Testis (tissue), 3 donors: ENCODE measurements around the gene GTF3C2. TPM values are rescaled to one million over a fixed set of nuclear protein-coding genes. Genes with fewer than 3 reads are reported as not detected.
A peak's percentile ranks its signal among the peaks of the same experiment; 100 is the strongest.

Experiments
- DNase-seq: peaks from one replicate; pipeline ENCODE4 v3.0.0-alpha.2; 2019
- H3K27ac ChIP-seq, 2 donors: fragments of 200-600 bp; sonication (generic); one replicate each; pipeline ENCODE4 v1.5.1; 2019
- H3K27me3 ChIP-seq: fragments of 200-600 bp; sonication (generic); one replicate; pipeline ENCODE4 v1.5.1; 2019
- H3K36me3 ChIP-seq: fragments of 200-600 bp; sonication (generic); one replicate; pipeline ENCODE4 v1.5.1; 2017; ENCODE audit warnings: low read depth; ENCODE audit errors: missing control alignments
- H3K4me1 ChIP-seq: fragments of 200-600 bp; sonication (generic); one replicate; pipeline ENCODE4 v1.5.1; 2019
- H3K4me3 ChIP-seq, 2 donors: fragments of 200-600 bp; sonication (generic); one replicate each; pipeline ENCODE4 v1.5.1; 2017 to 2019
- H3K9me3 ChIP-seq: fragments of 200-600 bp; sonication (generic); one replicate; pipeline ENCODE4 v1.5.1; 2017
- POLR2A ChIP-seq: fragments of 450-650 bp; IDR thresholded peaks from one replicate; pipeline ENCODE4 v1.6.1; 2017; ENCODE audit warnings: antibody characterized with exemption, mild to moderate bottlenecking, moderate library complexity
- WGBS, 2 donors: methylation state at CpG; one replicate each; pipeline ENCODE4 v1.1.5; 2018; 5-methylcytosine and 5-hydroxymethylcytosine counted together
- intact Hi-C: fragments of 100-400 bp; cut with DNase I; formaldehyde crosslinking; loops from one replicate; pipeline ENCODE4 v1.15.1; 2023; ENCODE audit warnings: low total_unique reads
- polyA plus RNA-seq: library from polyadenylated mRNA; stranded (reverse); fragments of 350-450 nt; fragmentation: Illumina TruSeq; extraction: RNeasy Lipid Tissue Mini Kit (QIAGEN cat#74804); gene quantifications from one replicate; pipeline ENCODE4 v1.2.3, GENCODE V29; 2014; ENCODE audit warnings: low read depth, low replicate concordance; ENCODE audit not compliant: insufficient read depth
- total RNA-seq, 2 donors: library from RNA; depleted of rRNA; stranded (reverse); fragments of >200 nt; gene quantifications; one replicate each; pipeline ENCODE4 v1.2.3, GENCODE V29; 2016
- TF ChIP-seq, protein P1 (sequence below), 3 experiments: fragments of 450-650 bp in 2 of 3; fragments of 200-600 bp in 1 of 3; sonication (generic) in 1 of 3; IDR thresholded peaks; one replicate each; pipeline ENCODE4 v1.5.1; 2016 to 2019; ENCODE audit warnings: antibody characterized with exemption in 3 of 3, mild to moderate bottlenecking in 2 of 3, moderate library complexity in 1 of 3

The GTF3C2 gene
- total and polyA plus RNA-seq, 3 donors from 2014 or later = 55.1 to 91.3 (median 72.6) TPM

DNA sequence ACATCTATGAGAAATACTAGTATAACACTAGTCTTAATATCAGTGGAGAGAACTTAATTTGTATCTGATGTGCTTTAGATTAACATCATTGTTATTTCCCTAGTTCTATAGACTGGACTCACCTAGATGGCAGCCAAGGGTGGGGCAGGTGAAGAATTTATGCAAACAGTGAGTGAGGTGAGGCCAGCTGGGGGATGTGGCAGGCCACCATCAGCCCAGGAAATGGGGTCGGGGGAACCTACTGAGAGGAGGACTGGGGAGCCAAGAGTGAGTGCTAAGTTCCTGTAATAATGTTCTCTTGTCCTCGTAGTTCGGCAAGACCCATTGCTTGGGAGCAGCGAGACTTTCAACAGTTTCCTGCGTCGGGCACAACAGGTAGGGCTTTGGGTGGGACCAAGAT is 16.4 kb upstream of the GTF3C2 start:
- WGBS, 2 donors = 84 to 94% methylated on average over 6 of the region's 6 CpGs
- no peak overlapping the region for H3K27ac ChIP-seq
- intact Hi-C loops = no loop called here

GRCh38 chr2:27370816-27371620 is 14.5 kb upstream of the GTF3C2 start:
- Histone ChIP-seq H3K36me3 (no peaks in the 10 kb centered on the region), H3K4me1 (peaks cover 23% of the 10 kb centered on the region), H3K27ac (peak overlapping the region; percentile 71 to 92), H3K4me3 (peak overlapping the region; percentile 86 to 87), H3K27me3 (no peaks in the 10 kb centered on the region), H3K9me3 (no peaks in the 10 kb centered on the region)
- 1 to 3% methylated on average over 8 to 46 of the region's 46 CpGs for WGBS, 2 donors
- intact Hi-C loops = no loop called here
- DNase-seq = peak; percentile 46
- no peak for TF ChIP-seq POLR2A
- TF ChIP-seq, protein P1, sequence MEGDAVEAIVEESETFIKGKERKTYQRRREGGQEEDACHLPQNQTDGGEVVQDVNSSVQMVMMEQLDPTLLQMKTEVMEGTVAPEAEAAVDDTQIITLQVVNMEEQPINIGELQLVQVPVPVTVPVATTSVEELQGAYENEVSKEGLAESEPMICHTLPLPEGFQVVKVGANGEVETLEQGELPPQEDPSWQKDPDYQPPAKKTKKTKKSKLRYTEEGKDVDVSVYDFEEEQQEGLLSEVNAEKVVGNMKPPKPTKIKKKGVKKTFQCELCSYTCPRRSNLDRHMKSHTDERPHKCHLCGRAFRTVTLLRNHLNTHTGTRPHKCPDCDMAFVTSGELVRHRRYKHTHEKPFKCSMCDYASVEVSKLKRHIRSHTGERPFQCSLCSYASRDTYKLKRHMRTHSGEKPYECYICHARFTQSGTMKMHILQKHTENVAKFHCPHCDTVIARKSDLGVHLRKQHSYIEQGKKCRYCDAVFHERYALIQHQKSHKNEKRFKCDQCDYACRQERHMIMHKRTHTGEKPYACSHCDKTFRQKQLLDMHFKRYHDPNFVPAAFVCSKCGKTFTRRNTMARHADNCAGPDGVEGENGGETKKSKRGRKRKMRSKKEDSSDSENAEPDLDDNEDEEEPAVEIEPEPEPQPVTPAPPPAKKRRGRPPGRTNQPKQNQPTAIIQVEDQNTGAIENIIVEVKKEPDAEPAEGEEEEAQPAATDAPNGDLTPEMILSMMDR (IDR thresholded peaks at IDR 0.05) = no peak

More for the DNA sequence above, 16.4 kb upstream of the GTF3C2 start:
- Histone ChIP-seq H3K4me1 (peaks cover 23% of the 10 kb centered on the region), H3K27me3 (no peaks in the 10 kb centered on the region), H3K9me3 (no peaks in the 10 kb centered on the region), H3K4me3 (no peak overlapping the region), H3K36me3 (no peaks in the 10 kb centered on the region)
- TF ChIP-seq POLR2A = no peak
- TF ChIP-seq, protein P1 (IDR thresholded peaks at IDR 0.05) = no peak
- DNase-seq = no peak

GRCh38 chr2:27370026-27370815 is 13.7 kb upstream of the GTF3C2 start, which contains the start of the genes EIF2B4 and SNX17:
Gene EIF2B4, minus strand, starts transcription at chr2:27370338. Its CDS starts 24 bp downstream, at chr2:27370314.
Gene SNX17, plus strand, starts transcription at chr2:27370616. Its CDS starts 128 bp downstream, at chr2:27370744.
- intact Hi-C loops = no loop called here
- peaks cover 23% of the 10 kb centered on the region for H3K4me1 ChIP-seq
- no peaks in the 10 kb centered on the region for H3K36me3 ChIP-seq
- no peaks in the 10 kb centered on the region for H3K27me3 ChIP-seq
- peak within 1 kb of the TSS; percentile 86 to 87 for H3K4me3 ChIP-seq
- H3K27ac ChIP-seq = peak within 1 kb of the TSS; percentile 71 to 92
- peak; percentile 99 for DNase-seq
- H3K9me3 ChIP-seq = no peaks in the 10 kb centered on the region
- peak; percentile 14 for TF ChIP-seq POLR2A
- TF ChIP-seq, protein P1 (IDR thresholded peaks at IDR 0.05) = peak; percentile 57 to 77 (median 69)
- 0% methylated on average over 85 of the region's 85 CpGs; no CpG with 5 or more reads in 1 of the 2 donors for WGBS, 2 donors

- Histone ChIP-seq H3K27ac (peak overlapping the region; percentile 71 to 92), H3K4me3 (peak overlapping the region; percentile 86 to 87), H3K9me3 (no peaks in the 10 kb centered on the region), H3K4me1 (peaks cover 23% of the 10 kb centered on the region), H3K27me3 (no peaks in the 10 kb centered on the region), H3K36me3 (no peaks in the 10 kb centered on the region)
- TF ChIP-seq, protein P1 (IDR thresholded peaks at IDR 0.05) = no peak
- TF ChIP-seq POLR2A = no peak
- 1% methylated on average over 9 to 18 of the region's 18 CpGs for WGBS, 2 donors
- intact Hi-C loops = no loop called here
- DNase-seq = no peak
These were observed 13.0 kb upstream of the GTF3C2 start for GRCh38 chr2:27369471-27370025.
